H1 (cell line): ENCODE data around the gene SIAH3. TPM values are rescaled to one million over a fixed set of nuclear protein-coding genes. Genes with fewer than 3 reads are reported as not detected.

Source experiments
- CTCF ChIA-PET: fragments of 300-600 bp; sonication (Branson Sonifier 250); formaldehyde crosslinking; loops from one replicate; lab custom pipeline; 2021; ENCODE audit not compliant: partially characterized antibody; lab: Charles Lee
- POLR2A ChIA-PET: fragments of 300-600 bp; sonication (Branson Sonifier 250); formaldehyde crosslinking; loops from one replicate; lab custom pipeline; 2021; ENCODE audit warnings: inconsistent platforms; ENCODE audit not compliant: partially characterized antibody; lab: Charles Lee
- DNase-seq, 2 experiments: peaks; one replicate each; pipeline versions ENCODE4 v3.0.0 to v3.0.0-alpha.2; 2010 to 2022; ENCODE audit warnings: low spot score in 2 of 2, low read depth in 1 of 2, mixed read lengths in 1 of 2
- FAIRE-seq: peaks from 2 replicates; lab custom pipeline; 2011; peaks lifted over from hg19 to GRCh38; lab: Jason Lieb, UNC
- H2AFZ ChIP-seq: 2 replicates; pipeline ENCODE4 v1.8.1; 2012; ENCODE audit warnings: low read length, inconsistent platforms
- H2AK5ac ChIP-seq: 2 replicates; pipeline ENCODE4 v1.6.1; 2013; ENCODE audit warnings: low read depth, low read length
- H2BK120ac ChIP-seq: replicated peaks from 2 replicates; pipeline ENCODE3; 2013; ENCODE audit warnings: low read depth, low read length, inconsistent platforms
- H2BK12ac ChIP-seq: 2 replicates; pipeline ENCODE4 v1.6.1; 2013; ENCODE audit warnings: low read depth, low read length
- H2BK15ac ChIP-seq: 2 replicates; pipeline ENCODE4 v1.6.1; 2013; ENCODE audit warnings: low read length
- H2BK20ac ChIP-seq: 2 replicates; pipeline ENCODE4 v1.6.1; 2013; ENCODE audit warnings: low read length
- H2BK5ac ChIP-seq: 2 replicates; pipeline ENCODE4 v1.6.1; 2013; ENCODE audit warnings: low read depth, low read length
- H3K14ac ChIP-seq: 2 replicates; pipeline ENCODE4 v1.6.1; 2013; ENCODE audit warnings: inconsistent platforms; ENCODE audit not compliant: insufficient read length
- H3K18ac ChIP-seq: 2 replicates; pipeline ENCODE4 v1.6.1; 2013; ENCODE audit warnings: low read length; ENCODE audit errors: extremely low read depth
- H3K23ac ChIP-seq: 2 replicates; pipeline ENCODE4 v1.6.1; 2013; ENCODE audit warnings: inconsistent platforms; ENCODE audit not compliant: insufficient read length
- H3K23me2 ChIP-seq: 2 replicates; pipeline ENCODE4 v1.6.1; 2013; ENCODE audit warnings: low read depth, low read length
- H3K27ac ChIP-seq: 2 replicates; pipeline ENCODE4 v1.6.1; 2011; ENCODE audit warnings: low read depth, low read length, inconsistent platforms
- H3K27me3 ChIP-seq, 4 experiments: replicated peaks in 1 of 4; 1 replicate in 1 of 4; 2 replicates in 3 of 4; pipeline versions ENCODE4 v1.6.1 to v1.8.1; 2011 to 2013; ENCODE audit warnings: low read length in 3 of 4, mild to moderate bottlenecking in 3 of 4, inconsistent platforms in 2 of 4, mixed read lengths in 2 of 4, moderate library complexity in 1 of 4; ENCODE audit not compliant: control insufficient read depth in 3 of 4, insufficient read depth in 3 of 4; ENCODE audit errors: extremely low read depth in 1 of 4
- H3K36me3 ChIP-seq, 4 experiments: 2 replicates each; pipeline versions ENCODE4 v1.6.1 to v1.8.1; 2011 to 2013; ENCODE audit warnings: mild to moderate bottlenecking in 4 of 4, low read length in 3 of 4, moderate library complexity in 2 of 4, control low read depth in 1 of 4, inconsistent platforms in 1 of 4; ENCODE audit not compliant: insufficient read depth in 4 of 4, control insufficient read depth in 2 of 4
- H3K4ac ChIP-seq: replicated peaks from 2 replicates; pipeline ENCODE3; 2013; ENCODE audit warnings: low read length, low read depth, mixed read lengths, inconsistent platforms; ENCODE audit not compliant: insufficient read length
- H3K4me1 ChIP-seq, 4 experiments: replicated peaks in 1 of 4; 1 replicate in 1 of 4; 2 replicates in 3 of 4; pipeline versions ENCODE4 v1.6.1 to v1.8.1; 2011 to 2013; ENCODE audit warnings: low read length in 3 of 4, inconsistent platforms in 2 of 4, mixed read lengths in 1 of 4; ENCODE audit not compliant: insufficient read depth in 4 of 4, control insufficient read depth in 3 of 4
- H3K4me2 ChIP-seq, 2 experiments: 2 replicates each; pipeline versions ENCODE4 v1.6.1 to v1.8.1; 2011 to 2013; ENCODE audit warnings: low read depth in 2 of 2, low read length in 2 of 2, control low read depth in 1 of 2, inconsistent platforms in 1 of 2, mild to moderate bottlenecking in 1 of 2; ENCODE audit not compliant: insufficient read depth in 1 of 2
- H3K4me3 ChIP-seq, 4 experiments: fragments of 200-600, 300-600 bp in 1 of 4; sonication (generic), shearing (Covaris generic), sonication (Bioruptor Twin) in 1 of 4; 2 replicates each; pipeline versions ENCODE4 v1.5.1 to v1.8.1; 2011 to 2016; ENCODE audit warnings: low read length in 4 of 4, low read depth in 3 of 4, control low read depth in 2 of 4, inconsistent platforms in 2 of 4, mild to moderate bottlenecking in 2 of 4, mixed read lengths in 1 of 4, moderate library complexity in 1 of 4; ENCODE audit not compliant: insufficient read depth in 2 of 4; ENCODE audit errors: extremely low read depth in 1 of 4
- H3K56ac ChIP-seq: replicated peaks from 2 replicates; pipeline ENCODE3; 2013; ENCODE audit warnings: low read depth, mild to moderate bottlenecking, mixed read lengths, low read length, inconsistent platforms; ENCODE audit not compliant: insufficient read length
- H3K79me1 ChIP-seq: 2 replicates; pipeline ENCODE4 v1.6.1; 2013; ENCODE audit warnings: low read depth, low read length, control low read depth
- H3K79me2 ChIP-seq, 2 experiments: 2 replicates each; pipeline versions ENCODE4 v1.6.1 to v1.8.1; 2012 to 2013; ENCODE audit warnings: low read length in 2 of 2, mild to moderate bottlenecking in 2 of 2, inconsistent platforms in 1 of 2; ENCODE audit not compliant: insufficient read depth in 2 of 2, control insufficient read depth in 1 of 2
- H3K9ac ChIP-seq, 4 experiments: replicated peaks in 1 of 4; 1 replicate in 1 of 4; 2 replicates in 3 of 4; pipeline versions ENCODE4 v1.6.1 to v1.8.1; 2011 to 2013; ENCODE audit warnings: low read depth in 3 of 4, low read length in 3 of 4, control low read depth in 2 of 4, mild to moderate bottlenecking in 2 of 4, moderate library complexity in 2 of 4, inconsistent platforms in 1 of 4; ENCODE audit errors: extremely low read depth in 1 of 4
- H3K9me3 ChIP-seq, 2 experiments: 2 replicates each; pipeline versions ENCODE4 v1.6.1 to v1.8.1; 2012 to 2013; ENCODE audit warnings: mild to moderate bottlenecking in 2 of 2, moderate library complexity in 2 of 2, control low read depth in 1 of 2, inconsistent platforms in 1 of 2, low read depth in 1 of 2, low read length in 1 of 2, mixed read lengths in 1 of 2; ENCODE audit not compliant: insufficient read depth in 2 of 2
- H4K20me1 ChIP-seq, 2 experiments: replicated peaks in 1 of 2; 2 replicates each; pipeline versions ENCODE3 to v1.8.1; 2011 to 2013; ENCODE audit warnings: inconsistent platforms in 2 of 2, low read length in 2 of 2, mild to moderate bottlenecking in 1 of 2; ENCODE audit not compliant: insufficient read depth in 2 of 2, control insufficient read depth in 1 of 2
- H4K5ac ChIP-seq: 2 replicates; pipeline ENCODE4 v1.6.1; 2013; ENCODE audit warnings: low read length, low read depth, mixed read lengths, inconsistent platforms; ENCODE audit not compliant: insufficient read length
- H4K8ac ChIP-seq: 2 replicates; pipeline ENCODE4 v1.8.0; 2013; ENCODE audit warnings: mild to moderate bottlenecking, moderate library complexity, low read length, inconsistent platforms; ENCODE audit not compliant: insufficient read depth; ENCODE audit errors: extremely low read depth
- H4K91ac ChIP-seq: replicated peaks from 2 replicates; pipeline ENCODE3; 2013; ENCODE audit warnings: low read length, mixed read lengths, inconsistent platforms; ENCODE audit not compliant: insufficient read length
- CBX8 ChIP-seq: fragments of 300-800, 300-1000 bp; sonication (generic); IDR thresholded peaks from 2 replicates; pipeline ENCODE4 v1.7.1; 2016; ENCODE audit warnings: low read depth, low read length, borderline replicate concordance
- EZH2 ChIP-seq: fragments of 200-600 bp; sonication (generic); IDR thresholded peaks from 2 replicates; pipeline ENCODE4 v1.7.1; 2012; ENCODE audit warnings: low read depth, mild to moderate bottlenecking, moderate library complexity, low read length, inconsistent platforms; ENCODE audit not compliant: severe bottlenecking
- ZNF274 ChIP-seq: IDR thresholded peaks from 2 replicates; pipeline ENCODE4 v1.7.0; 2012; ENCODE audit warnings: low read length, borderline replicate concordance; ENCODE audit errors: extremely low read depth
- WGBS, 2 experiments: shearing (Covaris generic) in 1 of 2; methylation state at CpG; one replicate each; pipeline versions ENCODE4 v1.1.6 to v1.1.7; 2013 to 2015; ENCODE audit warnings: low lambda C conversion rate in 2 of 2, mixed read lengths in 2 of 2, inconsistent platforms in 1 of 2, low coverage in 1 of 2, missing lambda C conversion rate in 1 of 2; ENCODE audit not compliant: insufficient replicate concordance in 2 of 2, insufficient coverage in 1 of 2, insufficient read length in 1 of 2; ENCODE audit errors: extremely low coverage in 1 of 2, missing lambda C conversion rate in 1 of 2; 5-methylcytosine and 5-hydroxymethylcytosine counted together
- polyA plus RNA-seq, 7 experiments: library from polyadenylated mRNA; depleted of rRNA in 3 of 7; stranded (reverse) in 5 of 7; unstranded in 2 of 7; fragments of >200 nt in 5 of 7; fragments of 200-250 nt in 2 of 7; gene quantifications; 1 replicate in 5 of 7; 2 replicates in 1 of 7; 4 replicates in 1 of 7; pipeline versions ENCODE4 v1.2.1 to v1.2.3, GENCODE V29; 2011 to 2013; ENCODE audit warnings: missing spikeins in 2 of 7, mixed read lengths in 2 of 7
- total RNA-seq: library from RNA; stranded (reverse); fragmentation: NEBNext Ultra II Directional; extraction: Animal tissue kit (Norgen Biotek cat#: 25700); gene quantifications from 2 replicates; pipeline ENCODE4 v1.2.1, GENCODE V29; 2021

Gene SIAH3
- total and polyA plus RNA-seq, 2 of the 8 experiments (the other 6 are each of a cell fraction or from before 2014, with no cell fraction given) = 0.15 to 0.17 TPM

- no peak for TF ChIP-seq CBX8
- TF ChIP-seq ZNF274 = no peak
- TF ChIP-seq EZH2 = no peak
- TF ChIP-seq, all 59 proteins: peak for 0
- Histone ChIP-seq H3K9me3 (no peaks in the 10 kb centered on the region; a peak in 1 of 4 replicates), H2BK120ac (no peak overlapping the region), H2BK5ac (no peak overlapping the region), H4K91ac (no peak overlapping the region), H3K79me2 (no peaks in the 10 kb centered on the region), H3K4me1 (peaks cover 0 to 5% (median 2%) of the 10 kb centered on the region in 4 experiments; a peak in 2 of 7 replicates), H3K18ac (no peak overlapping the region), H4K20me1 (no peaks in the 10 kb centered on the region), H3K4me2 (no peak overlapping the region), H2BK12ac (no peak overlapping the region), H3K9ac (no peak overlapping the region), H4K5ac (no peak overlapping the region), H3K4ac (no peak overlapping the region), H2BK20ac (no peak overlapping the region; the same call in 1 of the 2 replicates), H2BK15ac (no peak overlapping the region), H3K56ac (no peak overlapping the region), H3K79me1 (no peaks in the 10 kb centered on the region), H2AFZ (no peak overlapping the region), H3K27ac (no peak overlapping the region), H2AK5ac (no peak overlapping the region), H3K23ac (no peak overlapping the region), H3K14ac (no peak overlapping the region), H3K4me3 (no peak overlapping the region), H4K8ac (no peak overlapping the region), H3K36me3 (no peaks in the 10 kb centered on the region; a peak in 1 of 8 replicates), H3K23me2 (no peaks in the 10 kb centered on the region), H3K27me3 (peaks cover 2 to 18% (median 9%) of the 10 kb centered on the region in 4 experiments; a peak in 4 of 7 replicates)
- no peak for FAIRE-seq
- no peak for DNase-seq
- ChIA-PET CTCF (interaction anchor here (1.0 to 1.2 kb wide), 2 partner anchors 15 to 18 kb away, joined by 3 to 4 read pairs; no protein-coding TSS in a partner anchor), POLR2A (no interaction called here)
- WGBS, 2 experiments = 93% methylated on average over 4 of the region's 4 CpGs; no CpG with 5 or more reads in 1 of the 2 experiments
These were observed 25.2 kb upstream of the SIAH3 start for GRCh38 chr13:45876781-45877180.
